Right lung (tissue), 5 donors: Measurements from ENCODE around the gene TMEM242. TPM values are rescaled to one million over a fixed set of nuclear protein-coding genes. Genes with fewer than 3 reads are reported as not detected.
"Not testable (repeated sequence)": the region's sequence is repeated elsewhere in the genome, so short reads cannot be mapped to it uniquely, and the experiment has no call there.

Experiments
- DNase-seq, 2 donors: peaks; one replicate each; pipeline ENCODE4 v3.0.0-alpha.2; 2013
- polyA plus RNA-seq, 5 donors: library from polyadenylated mRNA; unstranded; fragments of 120-200 nt; gene quantifications; one replicate each; pipeline versions ENCODE4 v1.2.1 to v1.2.3, GENCODE V29; 2013; ENCODE audit warnings: inconsistent platforms in 1 of 5, low replicate concordance in 1 of 5; ENCODE audit not compliant: insufficient read length in 5 of 5, insufficient read depth in 1 of 5

Gene TMEM242
- polyA plus RNA-seq, 5 donors, result 11.9 to 16.0 (median 13.3) TPM

- DNase-seq, result no peak
These were observed 3.7 kb upstream of the TMEM242 start for GRCh38 chr6:157326979-157327378.

- no peak for DNase-seq
These were observed 1.9 kb upstream of the TMEM242 start for GRCh38 chr6:157325069-157325805.

GRCh38 chr6:157323966-157324300 lies 614 bp upstream of the TMEM242 start:
- DNase-seq, result peak in 1 of 2 donors; percentile 87

- no peak for DNase-seq
These were observed 496 bp downstream of the TMEM242 start for GRCh38 chr6:157322792-157323254.

GRCh38 chr6:157316871-157317814 lies 6.2 kb downstream of the TMEM242 start:
- DNase-seq, result no peak

- peak; percentile 34 to 60 for DNase-seq
These were observed 8.5 kb downstream of the TMEM242 start for GRCh38 chr6:157314705-157315321.

GRCh38 chr6:157313531-157314467 lies 9.5 kb downstream of the TMEM242 start:
- DNase-seq, result no peak

- DNase-seq, result no peak
These were observed 10.6 kb downstream of the TMEM242 start for GRCh38 chr6:157312757-157313156.

- DNase-seq, result not testable (repeated sequence)
These were observed 12.6 kb downstream of the TMEM242 start for GRCh38 chr6:157310693-157311092.

- no peak for DNase-seq
These were observed 15.7 kb downstream of the TMEM242 start for GRCh38 chr6:157307661-157308060.

- DNase-seq, result no peak
These were observed 17.4 kb downstream of the TMEM242 start for GRCh38 chr6:157305670-157306653.

- no peak for DNase-seq
These were observed 18.2 kb downstream of the TMEM242 start for GRCh38 chr6:157304899-157305663.

- DNase-seq, result no peak
These were observed 20.6 kb downstream of the TMEM242 start for GRCh38 chr6:157302736-157303135.

GRCh38 chr6:157300436-157300835 lies 22.9 kb downstream of the TMEM242 start:
- DNase-seq, result no peak

GRCh38 chr6:157300006-157300405 lies 23.3 kb downstream of the TMEM242 start:
- no peak for DNase-seq

GRCh38 chr6:157298216-157298724 lies 25.0 kb downstream of the TMEM242 start:
- DNase-seq, result no peak

GRCh38 chr6:157294654-157295053 lies 28.7 kb downstream of the TMEM242 start:
- DNase-seq, result no peak

- DNase-seq, result no peak
These were observed 29.5 kb downstream of the TMEM242 start for GRCh38 chr6:157293780-157294179.

- no peak for DNase-seq
These were observed 31.1 kb downstream of the TMEM242 start for GRCh38 chr6:157292202-157292601.
